Activated CD4-positive, CD25-positive, alpha-beta regulatory T cell treated with anti-CD3 and anti-CD28 coated beads, Interleukin-2, amount 50 U/mL, for 16 hours (primary cell): ENCODE data around the gene TTC4.

Experiments used
- DNase-seq: peaks from one replicate; pipeline ENCODE4 v3.0.0-alpha.2; 2020; ENCODE audit warnings: low read depth, low spot score

The TTC4 gene

DNA sequence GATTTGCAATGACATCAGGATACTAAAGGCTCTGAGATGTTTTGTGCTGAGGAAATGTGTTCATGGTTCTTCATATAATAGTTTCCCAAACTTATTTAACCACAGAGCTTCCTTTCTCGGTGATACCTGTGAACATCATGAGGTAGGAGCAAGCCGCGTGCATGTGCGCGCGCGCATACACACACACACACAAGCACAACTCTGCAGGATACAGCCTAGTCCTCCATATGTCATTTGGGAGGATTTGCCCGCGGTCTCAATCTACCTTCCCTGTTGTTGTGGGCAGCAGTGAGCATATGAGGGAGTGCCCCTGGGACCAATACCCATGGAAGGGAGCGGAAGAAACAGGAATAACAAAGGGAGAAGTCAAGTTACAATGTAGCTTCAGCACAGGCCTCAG is 12.2 kb upstream of the TTC4 start:
- DNase-seq = no peak

DNA sequence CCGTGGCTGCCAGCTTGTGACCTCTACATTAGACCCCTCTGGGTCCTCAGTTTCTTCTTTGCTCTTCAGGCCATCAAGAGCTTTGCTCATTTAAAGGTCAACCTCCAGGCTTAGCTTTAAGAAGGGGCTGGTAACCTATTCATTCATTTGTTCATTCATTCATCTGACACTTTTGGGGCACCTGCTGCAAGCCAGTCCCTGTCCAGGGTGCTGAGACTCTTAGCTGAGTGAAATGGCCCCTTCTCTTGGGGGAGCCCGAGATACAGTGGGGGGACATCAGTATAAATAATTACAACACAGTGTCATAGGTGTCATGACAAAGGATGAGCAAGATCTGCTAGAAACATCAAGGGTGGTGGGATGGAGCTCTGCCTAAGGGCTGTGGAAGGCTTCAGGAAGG is 10.5 kb upstream of the TTC4 start:
- DNase-seq = no peak

DNA sequence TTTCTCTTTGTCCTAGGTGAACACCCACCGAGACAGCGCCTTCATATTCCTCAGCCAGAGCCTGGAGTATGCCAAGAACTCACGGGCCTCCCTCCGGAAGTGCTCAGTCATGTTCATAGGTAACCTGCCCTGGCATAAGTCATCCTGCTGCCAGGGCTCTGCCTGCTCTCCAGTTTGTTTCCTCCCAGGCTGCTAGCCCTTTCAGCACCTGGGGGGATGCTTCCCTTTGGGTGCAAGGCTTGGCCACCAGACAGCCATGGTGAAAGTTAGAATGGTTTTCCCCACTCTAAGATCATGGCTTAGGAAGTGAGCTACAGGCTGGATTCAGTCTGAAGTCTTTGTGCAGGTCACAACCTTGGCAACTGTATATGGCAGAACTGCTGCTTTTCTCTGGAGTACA is 9.2 kb upstream of the TTC4 start:
- no peak for DNase-seq

DNA sequence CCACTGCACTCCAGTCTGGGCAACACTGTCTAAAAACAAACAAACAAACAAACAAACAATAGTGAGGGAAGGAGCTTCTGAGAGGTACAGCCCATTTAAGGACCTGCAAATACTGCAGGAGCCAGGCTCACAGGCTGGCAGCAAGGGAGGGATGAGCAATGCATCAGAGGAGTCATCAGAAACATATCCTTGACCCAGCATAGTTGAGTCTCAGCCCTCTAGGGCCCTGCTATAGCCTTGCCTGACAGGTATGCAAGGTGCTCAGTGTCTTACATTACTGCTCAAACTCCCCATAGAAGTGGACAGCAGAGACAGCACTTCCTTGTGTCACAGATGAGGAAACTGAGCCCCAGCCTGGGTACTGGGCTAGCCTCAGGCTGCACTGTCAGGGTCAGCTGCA is 7.3 kb upstream of the TTC4 start:
- no peak for DNase-seq

DNA sequence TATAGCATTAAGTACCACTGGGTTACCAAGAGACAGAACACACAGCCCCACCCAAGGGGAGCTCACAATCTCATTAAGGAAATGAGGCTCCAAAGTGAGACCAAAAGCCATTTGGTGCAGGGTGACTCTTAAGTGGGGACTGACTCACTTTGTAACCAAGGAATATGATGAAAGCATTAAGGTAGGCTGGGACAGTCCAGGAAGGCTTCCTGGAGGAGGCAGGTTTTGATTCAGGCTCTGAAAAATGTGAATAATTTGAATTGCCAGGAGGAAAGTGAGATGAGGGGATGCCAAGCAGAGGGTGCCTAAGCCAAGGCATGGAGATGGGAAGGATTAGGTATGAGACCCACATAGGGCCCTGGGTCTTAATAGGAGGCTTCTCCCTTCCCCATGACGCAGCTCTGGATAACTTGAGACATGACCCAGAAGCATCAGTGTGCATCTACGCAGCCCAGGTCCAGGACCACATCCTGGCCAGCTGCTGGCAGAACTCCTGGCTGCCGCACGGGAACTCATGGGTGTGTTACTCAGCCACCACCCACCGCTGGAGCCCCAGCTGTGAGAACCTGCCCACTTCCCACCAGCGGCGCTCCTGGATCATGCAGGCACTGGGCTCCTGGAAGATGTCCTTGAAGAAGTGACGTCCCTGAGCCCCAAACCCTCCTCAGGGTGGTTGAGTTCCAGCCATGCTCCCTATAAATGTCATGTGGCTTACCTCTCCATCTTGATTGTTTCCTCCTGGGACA is 5.9 kb upstream of the TTC4 start:
- DNase-seq = no peak

DNA sequence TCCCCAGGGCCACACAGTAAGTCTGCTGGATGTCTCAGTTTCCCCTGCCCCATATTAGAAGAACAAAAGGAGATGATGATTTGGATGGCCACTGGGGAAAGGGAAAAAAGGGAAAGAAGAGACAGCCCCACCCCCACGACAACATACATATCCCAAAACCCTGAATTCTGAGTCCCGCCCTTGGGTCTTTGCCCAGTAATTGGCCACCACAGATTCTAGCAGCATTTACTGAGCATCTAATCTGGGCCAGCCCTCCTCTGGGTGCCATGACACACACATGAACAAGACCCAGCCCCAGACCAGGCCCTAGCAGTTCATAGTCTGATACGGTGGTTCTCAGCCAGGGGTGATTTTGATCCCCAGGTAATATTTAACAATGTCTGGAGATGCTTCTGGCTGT is 5.2 kb upstream of the TTC4 start:
- DNase-seq = no peak

DNA sequence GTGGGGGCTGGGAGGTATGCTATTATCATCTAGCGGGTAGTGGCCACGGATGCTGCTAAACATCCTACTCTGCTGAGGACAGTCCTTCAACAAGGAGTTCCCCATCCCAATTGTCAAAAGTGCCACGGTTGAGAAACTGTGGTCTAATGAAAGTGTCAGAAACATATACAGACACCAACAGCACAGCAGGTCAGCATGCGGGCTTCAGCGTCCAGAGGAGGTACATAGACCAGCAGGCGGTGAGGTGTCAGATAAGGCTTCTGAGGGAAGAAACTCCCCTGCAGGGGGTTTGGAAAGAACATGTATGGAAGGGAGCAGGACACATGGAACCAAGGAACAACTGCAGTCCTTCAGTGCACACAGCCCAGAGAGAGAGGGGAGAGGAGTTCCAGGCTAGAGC is 4.8 kb upstream of the TTC4 start:
- DNase-seq = no peak

DNA sequence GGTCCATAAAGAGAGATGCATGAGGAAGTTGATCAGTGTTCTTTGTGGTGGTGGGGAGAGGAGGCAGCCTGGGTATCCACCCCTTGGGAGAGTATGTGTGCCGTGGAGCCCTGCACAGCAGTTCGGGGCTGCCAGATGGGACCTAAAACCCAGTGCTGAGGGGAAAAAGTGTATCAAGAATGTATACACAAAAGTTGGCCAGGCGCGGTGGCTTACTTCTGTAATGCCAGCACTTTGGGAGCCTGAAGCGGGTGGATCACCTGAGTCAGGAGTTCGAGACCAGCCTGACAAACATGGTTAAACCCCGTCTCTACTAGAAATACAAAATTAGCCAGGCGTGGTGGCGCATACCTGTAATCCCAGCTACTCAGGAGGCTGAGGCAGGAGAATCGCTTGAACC is 4.1 kb upstream of the TTC4 start:
- DNase-seq = no peak

DNA sequence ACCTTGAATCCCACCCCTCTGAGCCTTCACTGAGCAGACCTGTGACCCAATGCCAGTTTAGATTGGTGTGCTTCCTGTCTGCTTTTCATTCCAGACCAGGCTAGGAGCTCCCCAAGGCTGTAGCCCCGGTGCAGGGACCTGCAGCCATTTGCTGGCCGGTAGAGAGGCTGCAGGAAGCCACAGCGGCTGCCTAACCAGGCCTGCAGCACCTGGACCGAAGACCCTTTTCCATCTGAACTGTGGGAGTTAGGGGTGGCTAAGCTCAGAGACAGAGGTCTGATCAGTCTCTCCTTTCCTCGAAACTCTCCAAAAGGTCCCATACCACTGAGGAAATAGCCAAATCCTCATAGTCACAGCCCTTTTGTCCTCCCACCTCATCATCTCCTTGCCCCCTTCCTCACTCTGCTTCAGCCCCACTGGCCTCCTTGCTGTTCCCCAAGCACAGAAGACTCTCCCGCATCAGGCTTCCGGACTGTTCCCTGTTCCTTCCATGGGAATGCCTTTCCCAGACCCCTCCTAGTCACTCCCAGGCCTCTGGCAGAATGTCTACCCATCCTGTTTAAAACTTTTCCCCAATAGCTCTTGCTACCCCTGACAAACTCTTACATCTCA is 674 bp upstream of the TTC4 start:
- no peak for DNase-seq

DNA sequence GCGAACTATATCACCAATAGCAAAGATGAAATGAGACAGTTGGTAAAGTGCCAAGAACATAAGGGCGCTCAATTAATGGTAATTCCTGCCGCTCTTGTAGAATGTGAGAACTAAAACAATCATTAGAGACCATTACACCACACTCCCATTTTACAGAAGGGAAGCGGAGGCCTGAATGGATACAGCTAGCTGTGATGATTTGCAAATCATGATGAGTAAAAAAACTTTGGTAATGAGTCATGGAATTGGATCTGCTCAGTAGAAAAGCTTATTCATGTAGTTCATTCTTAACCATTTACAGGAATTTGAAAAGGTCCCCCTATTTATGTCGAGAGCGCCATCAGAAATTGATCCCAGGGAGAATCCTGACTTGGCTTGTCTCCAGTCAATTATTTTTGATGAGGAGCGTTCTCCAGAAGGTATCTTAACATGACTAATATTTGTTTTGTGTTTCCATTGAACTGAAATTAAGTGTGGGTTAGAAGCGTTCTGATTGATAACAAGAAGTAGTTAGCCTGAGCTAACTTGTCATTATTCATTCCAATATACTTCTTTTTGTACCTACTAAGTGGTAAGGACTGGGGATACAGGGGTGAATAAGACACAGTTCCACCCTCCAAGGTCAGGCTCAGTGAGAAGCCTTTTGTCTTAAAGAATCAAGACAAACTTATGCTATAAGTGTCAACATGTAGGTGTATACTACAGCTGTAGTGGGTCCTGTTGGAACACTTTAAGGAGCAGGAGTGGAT is 812 bp downstream of the TTC4 start:
- no peak for DNase-seq

DNA sequence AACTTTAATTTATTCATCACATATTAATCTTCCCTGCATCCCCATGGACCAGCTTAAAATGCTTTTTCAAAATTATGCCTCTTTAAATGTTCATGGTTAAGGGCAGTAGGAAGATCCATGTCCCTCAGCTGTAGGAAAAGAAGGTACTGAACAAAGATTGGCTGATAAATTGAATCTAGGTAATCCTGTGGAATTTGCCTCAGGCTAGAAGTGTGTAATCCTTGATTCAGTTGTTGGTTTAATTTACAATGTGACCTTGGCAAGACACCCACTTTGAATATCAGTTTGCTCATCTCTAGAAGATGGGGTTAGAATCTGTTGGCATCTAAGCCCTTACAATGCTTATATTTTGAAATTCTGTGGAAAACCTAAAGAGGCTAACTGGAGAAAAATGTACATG is 6.1 kb downstream of the TTC4 start:
- DNase-seq = no peak

DNA sequence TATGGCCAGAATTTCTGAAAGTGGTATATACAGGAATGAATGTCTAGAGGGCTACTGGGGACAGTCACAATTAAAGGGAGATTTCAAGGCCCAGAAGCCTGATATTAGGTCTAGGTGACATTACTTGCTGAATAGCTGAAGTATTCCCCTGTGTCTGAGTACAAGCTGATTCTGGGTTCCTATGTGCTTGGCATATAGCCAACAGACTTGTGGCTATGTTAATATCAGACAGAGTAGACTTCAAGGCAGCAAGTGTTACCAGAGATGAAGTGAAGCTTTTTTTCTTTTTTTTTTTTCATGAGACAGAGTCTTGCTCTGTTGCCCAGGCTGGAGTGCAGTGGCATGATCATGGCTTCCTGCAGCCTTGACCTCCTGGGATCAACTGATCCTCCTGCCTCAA is 8.3 kb downstream of the TTC4 start:
- DNase-seq = no peak

DNA sequence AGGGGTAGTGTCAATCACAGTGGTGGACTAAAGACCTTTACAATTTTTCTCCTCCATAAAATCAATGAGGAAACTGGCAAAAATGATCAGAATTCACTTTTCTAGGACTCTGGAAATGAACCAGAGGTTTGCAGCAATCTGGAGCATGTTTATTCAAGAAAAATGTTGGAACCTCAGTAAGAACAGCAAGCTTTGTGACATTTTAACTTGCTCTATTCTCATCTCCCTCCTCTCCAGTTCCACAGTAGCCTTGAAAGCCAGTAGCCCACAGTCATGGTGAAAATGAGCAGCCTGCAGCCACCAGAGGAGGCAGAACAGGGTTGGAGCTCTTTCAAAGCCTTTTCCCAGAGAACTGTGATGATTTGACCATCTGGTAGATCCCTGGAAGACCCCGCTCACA is 9.1 kb downstream of the TTC4 start:
- DNase-seq = no peak

DNA sequence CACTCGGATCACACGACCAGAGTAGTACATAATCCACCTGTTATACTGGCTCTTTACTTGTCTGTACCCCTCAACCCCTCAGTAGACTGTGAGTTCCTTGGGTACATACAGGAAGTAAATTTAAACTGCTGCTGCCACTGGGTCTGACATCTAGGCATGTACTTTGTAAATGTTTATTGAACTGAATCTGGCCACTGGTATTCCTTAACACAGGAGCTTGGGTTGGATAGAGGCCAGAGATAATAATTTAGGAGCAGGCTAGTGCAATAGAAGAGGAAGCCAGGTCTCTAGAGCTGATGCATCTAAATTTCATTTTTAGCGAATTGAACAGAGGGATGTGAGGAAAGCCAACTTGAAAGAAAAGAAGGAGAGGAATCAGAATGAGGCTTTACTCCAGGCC is 12.4 kb downstream of the TTC4 start:
- DNase-seq = no peak

DNA sequence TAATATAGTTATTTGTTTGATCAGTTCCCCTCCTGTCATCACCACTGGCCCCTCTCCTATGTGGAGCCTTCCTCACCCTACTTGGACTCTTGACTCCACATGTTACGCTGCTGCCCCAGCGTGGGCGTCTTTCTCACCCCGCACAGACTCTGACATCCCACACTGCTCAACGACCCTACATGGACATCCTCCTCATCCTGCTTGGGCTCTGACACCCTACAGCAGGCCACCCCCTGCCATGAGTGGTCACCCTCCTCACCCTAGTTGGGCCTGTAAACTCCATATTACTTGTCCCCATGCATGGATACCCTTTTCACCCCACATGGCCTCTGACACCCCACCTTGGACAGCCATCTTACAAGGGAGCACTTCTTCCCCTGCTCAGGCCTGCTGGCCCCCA is 21.0 kb downstream of the TTC4 start:
- DNase-seq = no peak

DNA sequence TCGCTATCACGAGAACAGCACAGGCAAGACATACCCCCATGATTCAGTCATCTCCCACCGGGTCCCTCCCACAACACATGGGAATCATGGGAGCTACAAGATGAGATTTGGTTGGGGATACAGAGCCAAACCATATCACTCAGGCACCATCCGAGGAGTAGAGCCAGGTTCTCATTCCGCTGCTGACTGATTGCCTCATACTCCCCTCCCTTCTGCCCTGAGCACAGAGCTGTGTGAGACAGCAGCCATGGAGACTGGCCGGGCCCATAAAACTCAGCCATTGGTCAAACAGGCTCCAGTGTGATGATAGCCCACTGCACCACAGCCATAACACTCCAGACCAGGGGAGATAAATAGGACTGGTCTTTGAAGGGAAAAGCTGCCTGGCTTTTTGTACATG is 22.6 kb downstream of the TTC4 start:
- DNase-seq = no peak

DNA sequence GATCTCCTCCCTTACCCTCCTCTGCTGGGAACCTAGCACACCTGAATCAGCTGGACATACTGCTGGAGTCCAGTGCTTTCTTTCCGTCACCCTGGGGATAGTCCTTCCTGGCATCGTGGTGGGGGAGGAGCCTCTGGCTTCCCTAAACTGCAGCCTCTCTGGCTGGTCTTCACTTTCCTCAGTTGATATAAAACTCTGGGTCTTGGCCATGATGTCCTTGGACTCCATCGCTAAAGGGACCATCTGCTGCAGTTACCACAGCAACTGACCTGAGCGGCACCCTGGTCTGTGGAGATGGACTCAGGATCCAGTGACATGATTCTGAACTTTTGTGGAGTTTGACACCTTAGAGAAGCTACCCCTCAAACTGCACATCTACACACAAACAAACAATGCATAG is 25.9 kb downstream of the TTC4 start:
- DNase-seq = no peak

DNA sequence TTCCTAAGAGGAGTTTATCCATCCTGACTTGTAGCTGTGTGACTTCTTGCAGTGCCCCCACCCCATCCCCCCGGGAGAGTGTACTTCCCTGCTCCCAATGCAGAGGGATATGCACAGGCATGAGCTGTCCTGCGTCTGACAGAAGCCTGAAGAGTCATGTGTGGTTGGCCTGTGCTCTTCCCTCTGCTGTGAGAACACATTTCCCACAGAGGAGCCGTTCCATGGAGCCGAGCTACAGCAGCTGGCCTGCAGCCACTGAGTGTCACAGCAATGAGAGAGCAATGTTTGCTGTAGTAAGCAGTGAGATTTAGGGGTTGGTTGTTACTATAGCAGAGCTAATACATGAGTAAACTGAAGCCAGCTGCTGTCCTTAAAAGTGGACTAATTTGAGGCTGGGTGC is 26.6 kb downstream of the TTC4 start:
- DNase-seq = no peak

DNA sequence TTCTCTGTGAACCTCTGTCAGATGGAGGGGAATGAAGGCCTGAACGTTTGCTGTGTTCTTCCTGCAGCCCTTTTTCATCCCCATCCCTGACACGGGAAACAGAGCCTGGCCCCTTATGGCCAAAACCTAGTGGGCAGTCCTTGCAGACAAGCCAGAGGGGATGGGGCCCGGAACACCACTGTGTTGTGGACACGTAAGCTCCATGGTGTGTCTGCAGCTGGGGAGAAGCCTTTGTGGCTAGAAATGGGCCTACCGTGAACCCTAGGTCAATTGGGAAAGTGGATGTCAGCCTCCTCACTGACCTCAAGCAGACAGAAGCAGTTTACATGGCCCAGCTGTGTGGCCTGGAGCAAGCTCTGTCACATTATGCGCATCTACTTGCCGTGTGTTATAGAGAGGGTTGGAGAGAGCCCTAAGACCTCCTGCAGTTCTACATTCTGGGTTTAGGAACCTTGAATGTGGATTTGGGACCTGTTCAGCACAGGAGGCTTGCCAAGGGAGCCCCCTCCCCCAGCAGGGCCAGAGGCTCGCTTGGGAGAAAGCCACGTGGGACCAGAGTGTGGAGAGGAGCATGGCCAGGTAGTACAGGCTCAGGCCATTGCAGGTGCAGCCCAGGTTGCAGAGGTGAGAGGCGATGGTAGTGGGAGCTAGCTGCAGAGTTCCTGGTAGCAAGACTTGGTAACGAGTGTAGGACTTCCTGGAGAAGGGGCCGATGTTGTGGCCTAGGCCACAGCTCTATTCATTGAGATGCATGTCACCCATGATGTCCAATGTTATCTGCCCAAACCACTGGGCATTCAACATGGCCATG is 28.0 kb downstream of the TTC4 start:
- no peak for DNase-seq

DNA sequence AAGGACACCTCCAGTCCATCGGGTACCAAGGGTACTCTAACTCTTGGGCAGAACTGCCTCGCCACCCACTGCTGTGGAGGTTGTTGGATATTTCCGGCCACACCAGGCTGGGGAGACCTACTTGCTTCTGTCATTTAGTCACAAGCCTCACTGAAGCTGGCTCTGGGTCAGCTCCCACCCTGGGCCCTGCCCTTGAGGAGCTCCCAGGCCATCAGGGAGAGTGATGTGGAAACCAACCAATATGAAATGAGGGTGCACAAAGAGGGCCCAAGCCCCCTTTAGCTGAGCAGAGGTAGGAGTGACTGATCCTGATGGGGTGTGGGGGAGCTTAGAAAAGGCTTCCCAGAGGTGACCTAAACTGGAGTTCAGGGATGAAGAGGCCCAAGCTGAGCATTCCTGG is 29.0 kb downstream of the TTC4 start:
- no peak for DNase-seq

DNA sequence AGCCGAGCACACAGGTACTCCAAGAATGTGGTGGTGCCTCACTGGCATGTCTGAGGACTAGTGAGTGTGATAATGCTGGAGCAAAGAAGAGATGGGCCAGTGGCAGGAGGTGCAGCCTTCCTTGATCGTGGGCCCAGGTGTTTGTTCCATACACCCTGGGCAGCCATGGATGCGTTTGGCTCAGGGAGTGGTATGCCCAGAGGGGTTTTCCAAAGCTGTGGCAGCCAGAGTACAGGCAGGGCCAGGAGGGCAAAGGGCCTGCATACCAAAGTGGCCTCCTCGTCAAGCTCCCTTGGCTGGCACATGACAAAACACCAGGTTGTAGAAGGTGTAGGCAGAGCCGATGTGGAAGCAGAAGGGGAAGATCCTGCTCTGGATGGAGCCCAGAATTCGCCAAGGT is 29.6 kb downstream of the TTC4 start:
- no peak for DNase-seq

DNA sequence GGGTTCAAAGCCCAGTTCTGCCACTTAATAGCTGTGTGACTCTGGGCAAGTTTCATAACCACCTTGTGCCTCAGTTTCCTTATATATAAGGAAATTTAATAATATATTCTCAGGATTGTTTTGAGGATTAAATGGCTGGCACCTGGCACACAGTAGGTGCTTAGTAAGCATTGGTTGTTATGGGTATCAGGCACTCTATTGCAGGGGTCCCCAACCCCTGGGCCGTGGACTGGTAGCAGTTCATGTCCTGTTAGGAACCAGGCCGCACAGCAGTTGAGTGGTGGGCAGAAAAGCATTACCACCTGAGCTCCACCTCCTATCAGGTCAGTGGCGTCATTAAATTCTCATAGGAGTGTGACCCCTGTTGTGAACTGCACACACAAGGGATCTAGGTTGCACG is 30.2 kb downstream of the TTC4 start:
- DNase-seq = no peak
